CD14-positive monocyte (primary cell): ENCODE results near the gene MYO6. TPM values are rescaled to one million over a fixed set of nuclear protein-coding genes. Genes with fewer than 3 reads are reported as not detected.

Source experiments
- DNase-seq, 3 donors: peaks; one replicate each; pipeline ENCODE4 v3.0.0-alpha.2; 2011 to 2022
- H2AFZ ChIP-seq: 2 replicates; pipeline ENCODE4 v1.6.0; 2012; ENCODE audit warnings: mild to moderate bottlenecking, low read depth, low read length, inconsistent platforms; ENCODE audit not compliant: insufficient read depth, poor library complexity, severe bottlenecking
- H3K27ac ChIP-seq, 2 donors: 1 replicate in 1 of 2; 2 replicates in 1 of 2; pipeline ENCODE4 v1.5.1; 2012 to 2013; ENCODE audit warnings: low read length in 2 of 2, control low read depth in 1 of 2, inconsistent platforms in 1 of 2, low read depth in 1 of 2, mild to moderate bottlenecking in 1 of 2
- H3K27me3 ChIP-seq, 2 donors: one replicate each; pipeline versions ENCODE4 v1.6.0 to v1.6.1; 2011 to 2013; ENCODE audit warnings: low read length in 2 of 2; ENCODE audit not compliant: control insufficient read depth in 2 of 2, insufficient read depth in 2 of 2
- H3K36me3 ChIP-seq, 2 donors: replicated peaks in 1 of 2; 1 replicate in 1 of 2; 2 replicates in 1 of 2; pipeline versions ENCODE4 v1.5.1 to v1.6.1; 2012 to 2013; ENCODE audit warnings: low read length in 2 of 2, control low read depth in 1 of 2, inconsistent platforms in 1 of 2, mild to moderate bottlenecking in 1 of 2; ENCODE audit not compliant: insufficient read depth in 2 of 2, control insufficient read depth in 1 of 2
- H3K4me1 ChIP-seq, 2 donors: 1 replicate in 1 of 2; 2 replicates in 1 of 2; pipeline versions ENCODE4 v1.5.1 to v1.6.1; 2012 to 2013; ENCODE audit warnings: low read length in 2 of 2, control low read depth in 1 of 2, inconsistent platforms in 1 of 2, mild to moderate bottlenecking in 1 of 2, moderate library complexity in 1 of 2; ENCODE audit not compliant: insufficient read depth in 2 of 2, control insufficient read depth in 1 of 2
- H3K4me2 ChIP-seq: replicated peaks from 2 replicates; pipeline ENCODE3; 2012; ENCODE audit warnings: low read length, moderate library complexity, mild to moderate bottlenecking; ENCODE audit not compliant: poor library complexity, severe bottlenecking; ENCODE audit errors: extremely low read depth
- H3K4me3 ChIP-seq, 3 experiments: fragments of 200-600 bp in 1 of 3; sonication (generic) in 1 of 3; replicated peaks in 1 of 3; 1 replicate in 2 of 3; 2 replicates in 1 of 3; pipeline ENCODE4 v1.5.1; 2011 to 2013; ENCODE audit warnings: low read length in 3 of 3, mild to moderate bottlenecking in 3 of 3, control low read depth in 2 of 3, low read depth in 2 of 3, inconsistent platforms in 1 of 3, moderate library complexity in 1 of 3
- H3K79me2 ChIP-seq: 2 replicates; pipeline ENCODE4 v1.6.0; 2012; ENCODE audit warnings: mild to moderate bottlenecking, control low read depth, inconsistent platforms, low read length, moderate library complexity; ENCODE audit not compliant: insufficient read depth
- H3K9ac ChIP-seq: 2 replicates; pipeline ENCODE4 v1.6.0; 2017; ENCODE audit warnings: low read length, mild to moderate bottlenecking; ENCODE audit not compliant: insufficient read depth, poor library complexity, severe bottlenecking
- H3K9me3 ChIP-seq, 2 donors: replicated peaks in 1 of 2; 1 replicate in 1 of 2; 2 replicates in 1 of 2; pipeline versions ENCODE4 v1.5.1 to v1.6.1; 2012 to 2013; ENCODE audit warnings: low read length in 2 of 2, control low read depth in 1 of 2; ENCODE audit not compliant: control insufficient read depth in 1 of 2, insufficient read depth in 1 of 2
- H4K20me1 ChIP-seq: 2 replicates; pipeline ENCODE4 v1.6.0; 2012; ENCODE audit warnings: mild to moderate bottlenecking, low read length, control low read depth, moderate library complexity; ENCODE audit not compliant: insufficient read depth
- H3K27ac Mint-ChIP-seq, 7 donors: one replicate each; pipeline ENCODE4 v1.8.0; 2020; ENCODE audit warnings: mild to moderate bottlenecking in 7 of 7, mixed read lengths in 7 of 7, moderate library complexity in 6 of 7, inconsistent platforms in 2 of 7
- H3K27me3 Mint-ChIP-seq, 3 donors: one replicate each; pipeline ENCODE4 v1.8.0; 2021 to 2022; ENCODE audit warnings: low read depth in 3 of 3, mild to moderate bottlenecking in 3 of 3, mixed read lengths in 3 of 3, moderate library complexity in 3 of 3, inconsistent platforms in 1 of 3
- H3K36me3 Mint-ChIP-seq, 2 donors: one replicate each; pipeline ENCODE4 v1.8.0; 2020; ENCODE audit warnings: mixed read lengths in 2 of 2, inconsistent platforms in 1 of 2, mild to moderate bottlenecking in 1 of 2
- H3K4me1 Mint-ChIP-seq: one replicate; pipeline ENCODE4 v1.8.0; 2020; ENCODE audit warnings: mild to moderate bottlenecking, mixed read lengths
- H3K4me3 Mint-ChIP-seq, 2 donors: one replicate each; pipeline ENCODE4 v1.8.0; 2020; ENCODE audit warnings: mild to moderate bottlenecking in 2 of 2, mixed read lengths in 2 of 2, moderate library complexity in 1 of 2
- H3K9me3 Mint-ChIP-seq, 7 donors: one replicate each; pipeline ENCODE4 v1.8.0; 2020 to 2022; ENCODE audit warnings: mixed read lengths in 7 of 7, mild to moderate bottlenecking in 6 of 7, moderate library complexity in 6 of 7, inconsistent platforms in 2 of 7
- WGBS: methylation state at CpG from one replicate; pipeline ENCODE4 v1.1.5; 2013; ENCODE audit warnings: missing lambda C conversion rate; ENCODE audit not compliant: insufficient coverage; 5-methylcytosine and 5-hydroxymethylcytosine counted together
- intact Hi-C, 2 donors: fragments of 100-400 bp; cut with micrococcal nuclease; formaldehyde crosslinking; loops; one replicate each; pipeline versions ENCODE4 v1.15.0 to v1.15.1; 2023
- polyA plus RNA-seq, 3 donors: library from polyadenylated mRNA; depleted of rRNA in 1 of 3; unstranded in 2 of 3; stranded (reverse) in 1 of 3; fragments of 300-500 nt in 2 of 3; fragments of >200 nt in 1 of 3; fragmentation: Illumina TruSeq in 2 of 3; gene quantifications; 1 replicate in 2 of 3; 2 replicates in 1 of 3; pipeline ENCODE4 v1.2.3, GENCODE V29; 2012 to 2021
- TF ChIP-seq, protein P1 (sequence below): fragments of 200-600 bp; IDR thresholded peaks from one replicate; pipeline ENCODE4 v1.8.0; 2022; ENCODE audit warnings: antibody characterized with exemption, mild to moderate bottlenecking

Gene MYO6
- polyA plus RNA-seq, 3 donors, result not detected

- no peak overlapping the region for H3K9ac ChIP-seq
These were observed 13.4 kb upstream of the MYO6 start for GRCh38 chr6:75735491-75736186.

GRCh38 chr6:75743971-75744370 lies 5.1 kb upstream of the MYO6 start:
- H3K27ac ChIP-seq, result no peak overlapping the region
- Mint-ChIP-seq H3K4me3 (peak overlapping the region in 1 of 2 donors; percentile 78), H3K4me1 (peaks cover 14% of the 10 kb centered on the region), H3K27me3 (peaks cover 84 to 94% (median 90%) of the 10 kb centered on the region in 3 donors), H3K36me3 (peaks cover 0 to 2% of the 10 kb centered on the region in 2 donors), H3K9me3 (peaks cover 0 to 10% (median 2%) of the 10 kb centered on the region in 7 donors), H3K27ac (no peak overlapping the region)
- peaks cover 64 to 89% of the 10 kb centered on the region in 2 donors for H3K27me3 ChIP-seq
- H3K9me3 ChIP-seq, result no peaks in the 10 kb centered on the region
- H3K4me3 ChIP-seq, result no peak overlapping the region
- peaks cover 13 to 17% of the 10 kb centered on the region in 2 donors for H3K4me1 ChIP-seq
- no CpG with 5 or more reads among the region's 4 CpGs for WGBS
- H3K4me2 ChIP-seq, result no peak overlapping the region
- intact Hi-C loops, result no loop called here
- H2AFZ ChIP-seq, result no peak overlapping the region
- H3K36me3 ChIP-seq, result no peaks in the 10 kb centered on the region
- TF ChIP-seq, protein P1, sequence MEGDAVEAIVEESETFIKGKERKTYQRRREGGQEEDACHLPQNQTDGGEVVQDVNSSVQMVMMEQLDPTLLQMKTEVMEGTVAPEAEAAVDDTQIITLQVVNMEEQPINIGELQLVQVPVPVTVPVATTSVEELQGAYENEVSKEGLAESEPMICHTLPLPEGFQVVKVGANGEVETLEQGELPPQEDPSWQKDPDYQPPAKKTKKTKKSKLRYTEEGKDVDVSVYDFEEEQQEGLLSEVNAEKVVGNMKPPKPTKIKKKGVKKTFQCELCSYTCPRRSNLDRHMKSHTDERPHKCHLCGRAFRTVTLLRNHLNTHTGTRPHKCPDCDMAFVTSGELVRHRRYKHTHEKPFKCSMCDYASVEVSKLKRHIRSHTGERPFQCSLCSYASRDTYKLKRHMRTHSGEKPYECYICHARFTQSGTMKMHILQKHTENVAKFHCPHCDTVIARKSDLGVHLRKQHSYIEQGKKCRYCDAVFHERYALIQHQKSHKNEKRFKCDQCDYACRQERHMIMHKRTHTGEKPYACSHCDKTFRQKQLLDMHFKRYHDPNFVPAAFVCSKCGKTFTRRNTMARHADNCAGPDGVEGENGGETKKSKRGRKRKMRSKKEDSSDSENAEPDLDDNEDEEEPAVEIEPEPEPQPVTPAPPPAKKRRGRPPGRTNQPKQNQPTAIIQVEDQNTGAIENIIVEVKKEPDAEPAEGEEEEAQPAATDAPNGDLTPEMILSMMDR, result no peak
- DNase-seq, result no peak
- H4K20me1 ChIP-seq, result no peaks in the 10 kb centered on the region
- no peaks in the 10 kb centered on the region for H3K79me2 ChIP-seq
- H3K9ac ChIP-seq, result no peak overlapping the region

More at GRCh38 chr6:75735491-75736186, 13.4 kb upstream of the MYO6 start:
- Mint-ChIP-seq H3K27me3 (peaks cover 33 to 53% (median 42%) of the 10 kb centered on the region in 3 donors), H3K36me3 (no peaks in the 10 kb centered on the region), H3K4me1 (peaks cover 5% of the 10 kb centered on the region), H3K27ac (peak overlapping the region in 1 of 7 donors; percentile 20), H3K9me3 (peaks cover 0 to 8% (median 2%) of the 10 kb centered on the region in 7 donors), H3K4me3 (no peak overlapping the region)
- DNase-seq, result peak in 2 of 3 donors; percentile 14 to 17
- Histone ChIP-seq H3K79me2 (no peaks in the 10 kb centered on the region), H2AFZ (no peak overlapping the region), H3K27ac (no peak overlapping the region), H3K36me3 (no peaks in the 10 kb centered on the region), H3K4me1 (peaks cover 6 to 11% of the 10 kb centered on the region in 2 donors), H3K27me3 (peaks cover 13 to 34% of the 10 kb centered on the region in 2 donors), H4K20me1 (no peaks in the 10 kb centered on the region), H3K4me2 (no peak overlapping the region), H3K9me3 (no peaks in the 10 kb centered on the region), H3K4me3 (no peak overlapping the region)
- intact Hi-C loops, result no loop called here
- TF ChIP-seq, protein P1, result no peak
- WGBS, result no CpG with 5 or more reads among the region's 1 CpG
